NCI-H2029 (cell line): ENCODE results near the gene CASP8AP2.
"Not testable (repeated sequence)": the region's sequence is repeated elsewhere in the genome, so short reads cannot be mapped to it uniquely, and the experiment has no call there.

Experiments
- DNase-seq: peaks from one replicate; lab custom pipeline; 2025; lab: John Stamatoyannopoulos, UW

The CASP8AP2 gene

DNA sequence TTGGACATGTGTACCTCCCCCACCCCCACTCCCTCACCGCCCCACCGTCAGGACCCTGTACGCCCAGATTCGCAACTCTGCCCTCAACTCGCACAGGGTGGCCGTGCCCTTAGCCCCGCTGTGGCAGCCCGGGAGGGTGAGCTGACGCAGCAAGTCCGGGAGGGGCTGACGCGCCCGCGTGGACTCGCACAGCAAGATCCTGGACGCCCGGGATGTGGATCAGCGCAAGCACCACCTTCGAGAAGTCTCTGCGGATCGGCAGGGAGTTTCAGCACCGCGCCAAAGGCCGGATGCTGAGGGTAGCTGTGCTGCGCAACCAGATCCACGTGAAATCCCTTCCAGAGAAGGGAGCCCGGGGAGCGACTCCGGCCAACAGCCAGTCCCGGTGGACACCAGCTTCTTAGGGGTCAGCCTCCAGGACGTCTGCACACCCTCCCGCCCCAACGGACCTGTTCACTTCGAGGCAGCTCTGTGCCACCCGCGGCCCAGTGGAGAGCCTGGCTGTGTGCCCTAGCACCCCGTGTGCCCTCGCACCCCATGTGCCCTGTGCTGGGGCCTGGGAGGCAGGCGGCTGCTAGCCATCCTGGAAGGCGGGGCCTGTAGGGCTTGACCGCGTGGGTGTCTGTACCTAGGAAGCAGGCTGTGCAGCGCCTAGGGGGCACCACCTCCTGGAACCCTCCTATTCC lies 57.9 kb downstream of the CASP8AP2 start:
- no peak for DNase-seq

DNA sequence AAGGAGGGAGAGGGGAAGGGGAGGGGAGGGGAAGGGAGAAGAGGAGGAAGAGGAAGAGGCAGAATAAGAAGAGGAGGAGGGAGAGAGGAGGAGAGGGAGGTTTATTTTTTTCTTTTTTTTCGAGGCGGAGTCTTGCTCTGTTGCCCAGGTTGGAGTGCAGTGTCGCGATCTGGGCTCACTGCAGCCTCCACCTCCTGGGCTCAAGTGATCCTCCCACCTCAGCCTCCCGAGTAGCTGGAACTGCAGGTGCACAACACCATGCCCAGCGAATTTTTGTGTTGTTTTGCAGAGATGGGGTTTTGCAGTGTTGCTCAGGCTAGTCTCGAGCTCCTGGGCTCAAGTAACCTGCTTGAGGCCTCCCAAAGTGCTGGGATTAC lies 58.4 kb downstream of the CASP8AP2 start:
- no peak for DNase-seq

DNA sequence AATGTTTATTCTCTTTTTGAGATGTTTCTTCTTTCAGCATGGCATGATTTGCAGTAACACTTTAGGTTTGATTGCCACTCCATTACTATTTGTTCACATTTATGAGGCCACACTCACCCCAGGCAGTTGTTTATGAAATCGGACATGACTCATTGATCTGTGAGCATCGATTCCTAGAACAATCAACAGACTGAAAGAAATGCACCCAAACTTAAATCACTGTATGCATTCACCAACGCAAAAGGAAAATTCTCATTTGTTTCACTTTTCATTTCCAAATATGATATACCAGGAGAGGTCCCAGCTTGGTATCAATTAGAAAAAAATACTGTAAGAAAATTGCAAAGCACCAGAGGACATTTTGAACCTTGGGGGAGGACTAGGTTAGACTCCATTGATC lies 59.2 kb downstream of the CASP8AP2 start:
- no peak for DNase-seq

DNA sequence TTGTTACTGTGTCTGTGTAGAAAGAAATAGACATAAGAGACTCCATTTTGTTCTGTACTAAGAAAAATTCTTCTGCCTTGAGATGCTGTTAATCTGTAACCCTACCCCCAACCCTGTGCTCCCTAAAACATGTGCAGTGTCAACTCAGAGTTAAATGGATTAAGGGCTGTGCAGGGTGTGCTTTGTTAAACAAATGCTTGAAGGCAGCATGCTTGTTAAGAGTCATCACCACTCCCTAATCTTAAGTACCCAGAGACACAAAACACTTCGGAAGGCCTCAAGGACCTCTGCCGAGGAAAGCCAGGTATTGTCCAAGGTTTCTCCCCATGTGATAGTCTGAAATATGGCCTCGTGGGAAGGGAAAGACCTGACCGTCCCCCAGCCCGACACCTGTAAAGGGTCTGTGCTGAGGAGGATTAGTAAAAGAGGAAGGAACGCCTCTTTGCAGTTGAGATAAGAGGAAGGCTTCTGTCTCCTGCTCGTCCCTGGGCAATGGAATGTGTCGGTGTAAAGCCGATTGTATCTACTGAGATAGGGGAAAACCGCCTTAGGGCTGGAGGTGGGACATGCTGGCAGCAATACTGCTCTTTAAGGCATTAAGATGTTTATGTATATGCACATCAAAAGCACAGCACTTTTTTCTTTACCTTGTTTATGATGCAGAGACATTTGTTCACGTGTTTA lies 61.3 kb downstream of the CASP8AP2 start:
- not testable (repeated sequence) for DNase-seq

DNA sequence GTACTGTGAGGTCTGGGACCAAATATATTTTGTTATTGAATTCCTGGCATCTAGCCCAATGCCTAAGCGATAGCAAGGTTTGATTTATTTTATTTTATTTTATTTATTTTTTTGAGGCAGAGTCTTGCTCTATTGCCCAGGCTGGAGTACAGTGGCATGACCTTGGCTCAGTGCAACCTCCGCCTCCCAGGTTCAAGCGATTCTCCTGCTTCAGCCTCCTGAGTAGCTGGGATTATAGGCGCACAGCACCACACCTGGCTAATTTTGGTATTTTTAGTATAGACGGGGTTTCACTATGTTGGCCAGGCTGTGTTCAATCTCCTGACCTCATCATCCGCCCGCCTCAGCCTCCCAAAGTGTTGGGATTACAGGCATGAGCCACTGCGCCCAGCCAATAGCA lies 62.9 kb downstream of the CASP8AP2 start:
- DNase-seq = not testable (repeated sequence)

DNA sequence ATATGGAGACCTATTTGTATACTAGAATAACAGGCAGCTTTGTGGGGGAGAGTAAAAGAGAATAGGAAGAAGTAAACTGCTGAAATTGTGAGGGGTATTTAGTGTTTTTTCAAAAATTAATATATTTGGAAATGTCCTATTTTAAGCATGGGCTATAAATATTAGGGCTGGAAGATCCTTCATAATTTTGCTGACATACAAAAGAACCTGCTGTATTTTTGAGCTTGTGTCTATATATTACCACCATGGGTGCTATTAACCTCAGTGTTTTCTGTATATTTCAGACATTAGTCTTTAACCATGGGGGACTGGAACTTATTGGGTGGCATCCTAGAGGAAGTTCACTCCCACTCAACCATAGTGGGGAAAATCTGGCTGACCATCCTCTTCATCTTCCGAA lies 64.5 kb downstream of the CASP8AP2 start, which contains the start of gene GJA10:
Gene GJA10 (plus strand): TSS at position 301 of the 400 bp plus-strand sequence. CDS start 0 bp downstream, at position 301.
- DNase-seq = no peak

DNA sequence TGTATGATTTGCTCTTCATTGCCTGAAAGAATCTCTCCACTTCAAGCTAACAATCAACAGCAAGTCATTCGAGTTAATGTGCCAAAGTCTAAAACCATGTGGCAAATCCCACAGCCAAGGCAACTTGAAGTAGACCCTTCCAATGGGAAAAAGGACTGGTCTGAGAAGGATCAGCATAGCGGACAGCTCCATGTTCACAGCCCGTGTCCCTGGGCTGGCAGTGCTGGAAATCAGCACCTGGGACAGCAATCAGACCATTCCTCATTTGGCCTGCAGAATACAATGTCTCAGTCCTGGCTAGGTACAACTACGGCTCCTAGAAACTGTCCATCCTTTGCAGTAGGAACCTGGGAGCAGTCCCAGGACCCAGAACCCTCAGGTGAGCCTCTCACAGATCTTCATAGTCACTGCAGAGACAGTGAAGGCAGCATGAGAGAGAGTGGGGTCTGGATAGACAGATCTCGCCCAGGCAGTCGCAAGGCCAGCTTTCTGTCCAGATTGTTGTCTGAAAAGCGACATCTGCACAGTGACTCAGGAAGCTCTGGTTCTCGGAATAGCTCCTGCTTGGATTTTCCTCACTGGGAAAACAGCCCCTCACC lies 65.7 kb downstream of the CASP8AP2 start:
- DNase-seq = no peak

DNA sequence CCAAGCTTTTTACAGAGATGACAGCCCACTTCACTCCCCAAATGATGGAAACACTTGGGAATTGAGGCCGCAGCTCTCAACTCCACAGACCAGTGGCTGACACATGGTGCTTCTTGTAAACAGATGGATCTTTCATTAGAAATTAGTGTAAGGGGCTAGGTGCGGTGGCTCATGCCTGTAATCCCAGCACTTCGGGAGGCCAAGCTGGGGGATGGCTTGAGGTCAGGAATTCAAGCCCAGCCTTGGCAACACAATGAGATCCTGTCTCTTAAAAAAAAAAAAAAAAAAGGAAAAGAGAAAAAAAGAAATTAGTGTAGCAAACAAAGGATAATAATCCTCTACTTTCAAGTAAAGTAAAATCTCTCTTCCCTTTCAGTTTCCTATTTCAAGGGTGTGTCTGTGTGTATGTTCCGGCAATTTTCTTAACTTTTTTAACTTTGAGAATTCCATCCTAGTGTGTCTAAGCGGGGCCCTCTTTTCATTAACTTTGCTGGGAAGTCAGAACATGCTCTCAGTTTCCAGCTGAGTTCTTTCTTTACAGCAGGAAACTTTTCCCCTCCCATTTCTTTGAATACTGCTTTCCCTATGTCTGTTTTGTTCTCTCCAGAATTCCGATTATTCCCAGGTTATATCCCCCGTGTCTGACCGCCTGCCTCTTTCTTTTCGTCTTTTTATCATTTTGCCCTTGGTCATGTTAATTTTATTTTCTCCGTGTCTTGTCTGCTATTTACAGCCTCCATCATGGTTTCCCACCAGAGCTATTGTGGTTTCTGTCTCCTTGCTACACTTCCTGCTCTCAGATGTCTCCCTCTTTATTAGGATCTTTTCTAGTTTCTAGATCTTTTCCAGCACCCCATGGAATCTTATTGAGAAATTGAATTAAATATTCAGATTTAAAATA lies 80.6 kb downstream of the CASP8AP2 start:
- not testable (repeated sequence) for DNase-seq

DNA sequence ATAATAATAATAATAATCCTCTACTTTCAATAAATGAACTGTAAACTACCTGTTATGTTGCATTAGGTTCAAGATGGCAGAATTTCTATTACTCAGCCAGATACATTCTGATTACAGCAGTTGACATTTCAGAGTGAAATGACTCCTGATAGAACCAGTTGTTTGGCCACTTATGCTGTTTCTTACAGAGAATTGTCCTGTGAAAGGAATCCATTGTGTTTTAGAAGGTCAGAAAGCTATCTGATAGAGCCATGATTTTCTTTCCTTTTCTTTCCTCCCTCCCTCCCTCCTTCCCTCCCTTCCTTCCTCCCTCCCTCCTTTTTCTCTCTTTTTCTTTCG lies 81.2 kb downstream of the CASP8AP2 start:
- no peak for DNase-seq

DNA sequence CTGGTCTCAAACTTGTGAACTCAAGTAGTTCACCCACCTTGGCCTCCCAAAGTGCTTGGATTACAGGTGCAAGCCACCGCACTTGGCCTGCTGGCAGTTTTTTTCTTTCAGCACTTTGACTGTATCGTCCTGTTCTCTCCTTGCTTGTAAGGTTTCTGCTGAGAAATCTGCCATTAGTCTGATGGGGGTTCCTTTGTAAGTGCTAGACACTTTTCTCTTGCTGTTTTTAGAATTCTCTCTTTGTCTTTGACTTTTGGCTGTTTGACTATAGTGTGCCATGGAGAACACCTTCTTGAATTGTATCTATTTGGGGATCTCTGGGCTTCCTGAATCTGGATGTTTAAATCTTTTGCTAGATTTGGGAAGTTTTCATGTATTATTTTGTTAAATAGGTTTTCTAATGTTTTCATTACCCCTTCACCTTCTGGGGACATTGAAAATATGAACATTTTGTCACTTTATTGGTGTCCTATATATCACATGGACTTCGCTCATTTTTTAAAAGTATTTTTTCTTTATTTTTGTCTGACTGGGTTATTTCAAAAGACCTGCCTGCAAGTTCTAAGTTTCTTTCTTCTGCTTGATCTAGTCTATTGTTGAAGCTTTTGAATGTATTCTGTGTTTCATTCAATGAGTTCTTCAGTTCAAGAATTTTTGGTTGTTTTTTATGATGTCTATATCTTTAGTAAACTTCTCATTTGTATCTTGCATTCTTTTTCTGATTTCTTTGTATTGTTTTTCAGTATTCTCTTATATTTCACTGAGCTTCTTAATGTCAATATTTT lies 86.6 kb downstream of the CASP8AP2 start:
- DNase-seq = no peak

DNA sequence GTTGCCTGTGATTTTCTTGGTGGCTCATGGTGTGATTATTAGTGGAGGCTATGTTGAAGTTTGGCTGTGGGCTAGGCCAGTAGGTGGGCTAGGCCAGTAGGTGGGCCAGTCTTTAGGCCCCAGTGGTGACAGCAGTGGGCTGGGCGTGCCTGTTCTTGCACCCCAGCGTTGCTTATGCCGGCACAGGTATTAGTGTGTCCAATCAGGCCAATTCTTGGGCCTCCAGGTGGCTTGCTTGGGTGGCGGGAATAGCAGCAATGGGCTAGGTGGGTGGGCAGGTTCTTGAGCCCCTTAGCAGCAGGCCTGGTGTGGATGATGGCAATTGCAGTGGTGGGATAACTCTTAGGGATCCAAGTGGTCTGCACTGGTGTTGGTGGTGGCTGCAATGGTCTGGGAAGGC lies 87.5 kb downstream of the CASP8AP2 start:
- DNase-seq = no peak

DNA sequence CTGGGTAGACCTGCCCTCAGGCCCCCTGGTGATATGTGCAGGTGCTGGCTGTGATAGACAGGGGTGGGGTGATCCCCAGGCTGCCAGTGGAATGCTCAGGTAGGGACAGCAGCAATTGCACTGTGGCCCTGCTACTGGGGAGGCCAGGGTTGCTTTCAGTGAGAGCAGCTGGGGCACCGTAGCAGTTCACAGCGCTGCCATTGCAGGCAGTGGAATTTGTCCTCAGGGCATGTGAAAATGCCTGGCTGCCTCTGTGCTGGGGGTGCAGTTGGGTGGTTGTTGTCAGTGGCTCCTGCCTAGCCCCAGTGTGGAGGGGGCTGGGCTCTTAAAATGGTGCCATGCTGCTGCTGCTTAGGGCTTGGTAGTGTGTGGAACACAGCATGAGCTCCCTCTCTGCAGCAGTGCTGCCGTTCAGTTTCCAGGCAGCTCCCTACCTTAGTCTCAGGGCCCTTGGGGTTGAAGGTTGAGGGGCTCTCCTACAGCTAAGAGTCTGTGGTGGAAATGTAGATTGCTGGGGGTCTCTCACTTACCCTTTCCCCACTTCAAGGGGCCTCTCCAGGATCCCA lies 88.2 kb downstream of the CASP8AP2 start:
- DNase-seq = no peak
